ENCODE data around the gene TPSB2. TPM values are rescaled to one million over a fixed set of nuclear protein-coding genes. Genes with fewer than 3 reads are reported as not detected.
"Not testable (repeated sequence)": the region's sequence is repeated elsewhere in the genome, so short reads cannot be mapped to it uniquely, and the experiment has no call there.

The TPSB2 gene
- 10 to 100 TPM; 39.1 to 92.9 TPM for total RNA-seq

- H3K4me1 ChIP-seq; intact Hi-C loops (cut with DNase I); H3K27ac ChIP-seq; DNase-seq; H3K36me3 ChIP-seq; H3K9ac ChIP-seq (ENCODE audit: low read depth in 2 of 2, low read length in 2 of 2); H3K27me3 ChIP-seq; H3K4me3 ChIP-seq; H3K9me3 ChIP-seq: not testable (repeated sequence)
Measured at GRCh38 chr16:1230084-1230470, at the start of gene TPSB2. Gene TPSB2, minus strand, starts transcription at chr16:1230184. Its CDS starts 233 bp downstream, at chr16:1229951.

- no peak for TF ChIP-seq CTCF (IDR thresholded peaks at IDR 0.05)
- Histone ChIP-seq H3K9me3 (no peaks in the 10 kb centered on the region), H3K4me3 (no peak overlapping the region), H3K36me3 (no peaks in the 10 kb centered on the region), H3K4me1 (no peaks in the 10 kb centered on the region), H3K27ac (no peak overlapping the region), H3K9ac (ENCODE audit: low read depth in 2 of 2, low read length in 2 of 2) (no peak overlapping the region), H3K27me3 (peaks cover 4% of the 10 kb centered on the region)
- intact Hi-C loops (cut with DNase I) = no loop called here
- no peak for DNase-seq
Measured at GRCh38 chr16:1279081-1279944, 49.3 kb upstream of the TPSB2 start.

- Histone ChIP-seq H3K27ac (no peak overlapping the region), H3K9ac (ENCODE audit: low read depth in 2 of 2, low read length in 2 of 2) (no peak overlapping the region), H3K36me3 (no peaks in the 10 kb centered on the region), H3K9me3 (no peaks in the 10 kb centered on the region), H3K4me1 (no peaks in the 10 kb centered on the region), H3K4me3 (no peak overlapping the region), H3K27me3 (peaks cover 4% of the 10 kb centered on the region)
- no peak for TF ChIP-seq CTCF (IDR thresholded peaks at IDR 0.05)
- intact Hi-C loops (cut with DNase I) = no loop called here
- no peak for DNase-seq
Measured at GRCh38 chr16:1278477-1278876, 48.5 kb upstream of the TPSB2 start.

GRCh38 chr16:1277617-1278282 lies 47.8 kb upstream of the TPSB2 start:
- no peak overlapping the region for H3K9ac ChIP-seq (ENCODE audit: low read depth in 2 of 2, low read length in 2 of 2)
- no peaks in the 10 kb centered on the region for H3K36me3 ChIP-seq
- peaks cover 4% of the 10 kb centered on the region for H3K27me3 ChIP-seq
- TF ChIP-seq CTCF (IDR thresholded peaks at IDR 0.05) = no peak
- H3K4me3 ChIP-seq = no peak overlapping the region
- no peak overlapping the region for H3K27ac ChIP-seq
- H3K9me3 ChIP-seq = no peaks in the 10 kb centered on the region
- intact Hi-C loops (cut with DNase I) = no loop called here
- no peaks in the 10 kb centered on the region for H3K4me1 ChIP-seq
- no peak for DNase-seq

- intact Hi-C loops (cut with DNase I) = no loop called here
- H3K4me3 ChIP-seq = no peak overlapping the region
- DNase-seq = no peak
- TF ChIP-seq CTCF (IDR thresholded peaks at IDR 0.05) = no peak
- H3K4me1 ChIP-seq = peaks cover 1% of the 10 kb centered on the region
- H3K9ac ChIP-seq (ENCODE audit: low read depth in 2 of 2, low read length in 2 of 2) = no peak overlapping the region
- H3K36me3 ChIP-seq = no peaks in the 10 kb centered on the region
- H3K9me3 ChIP-seq = no peaks in the 10 kb centered on the region
- no peak overlapping the region for H3K27ac ChIP-seq
- peaks cover 4% of the 10 kb centered on the region for H3K27me3 ChIP-seq
Measured at GRCh38 chr16:1277151-1277598, 47.2 kb upstream of the TPSB2 start.

GRCh38 chr16:1276580-1276878 lies 46.5 kb upstream of the TPSB2 start:
- Histone ChIP-seq H3K36me3 (no peaks in the 10 kb centered on the region), H3K9me3 (no peaks in the 10 kb centered on the region), H3K27ac (no peak overlapping the region), H3K9ac (ENCODE audit: low read depth in 2 of 2, low read length in 2 of 2) (no peak overlapping the region), H3K4me1 (peaks cover 5% of the 10 kb centered on the region), H3K27me3 (peaks cover 4% of the 10 kb centered on the region), H3K4me3 (no peak overlapping the region)
- no peak for TF ChIP-seq CTCF (IDR thresholded peaks at IDR 0.05)
- intact Hi-C loops (cut with DNase I) = no loop called here
- no peak for DNase-seq
